IPS DF 6.9 (cell line): ENCODE measurements around the gene NOM1.
"Not testable (repeated sequence)": the region's sequence is repeated elsewhere in the genome, so short reads cannot be mapped to it uniquely, and the experiment has no call there.

ENCODE experiments used
- DNase-seq: peaks from one replicate; pipeline ENCODE4 v3.0.0-alpha.2; 2013; ENCODE audit warnings: low read depth, low spot score
- H3K27ac ChIP-seq: one replicate; pipeline ENCODE4 v1.5.1; 2013; ENCODE audit warnings: low read length, control low read depth
- H3K27me3 ChIP-seq: 2 replicates; pipeline ENCODE4 v1.6.1; 2013; ENCODE audit warnings: mild to moderate bottlenecking, low read length; ENCODE audit not compliant: control insufficient read depth, insufficient read depth
- H3K36me3 ChIP-seq: 2 replicates; pipeline ENCODE4 v1.6.1; 2013; ENCODE audit warnings: low read length; ENCODE audit not compliant: control insufficient read depth, insufficient read depth
- H3K4me1 ChIP-seq: 2 replicates; pipeline ENCODE4 v1.6.1; 2013; ENCODE audit warnings: low read length; ENCODE audit not compliant: control insufficient read depth, insufficient read depth
- H3K4me3 ChIP-seq: 2 replicates; pipeline ENCODE4 v1.5.1; 2013; ENCODE audit warnings: mild to moderate bottlenecking, low read length
- H3K9me3 ChIP-seq: 2 replicates; pipeline ENCODE4 v1.6.1; 2013; ENCODE audit warnings: low read length, inconsistent platforms; ENCODE audit not compliant: control insufficient read depth, insufficient read depth
- WGBS: extraction: QIAGEN DNeasy Blood & Tissue Kit; methylation state at CpG from one replicate; pipeline ENCODE4 v1.1.7; 2013; ENCODE audit warnings: mixed read lengths, missing lambda C conversion rate; ENCODE audit not compliant: insufficient read length, insufficient coverage; 5-methylcytosine and 5-hydroxymethylcytosine counted together

NOM1 gene

GRCh38 chr7:156920487-156921373, 28.8 kb upstream of the NOM1 start:
- not testable (repeated sequence) for H3K36me3 ChIP-seq, DNase-seq, H3K27ac ChIP-seq, H3K4me3 ChIP-seq, H3K9me3 ChIP-seq, H3K4me1 ChIP-seq, H3K27me3 ChIP-seq
- no CpG with 5 or more reads among the region's 24 CpGs for WGBS

GRCh38 chr7:156922304-156922703, 27.2 kb upstream of the NOM1 start:
- not testable (repeated sequence) for H3K27me3 ChIP-seq, DNase-seq, H3K4me3 ChIP-seq, H3K9me3 ChIP-seq, H3K4me1 ChIP-seq, H3K27ac ChIP-seq, H3K36me3 ChIP-seq
- no CpG with 5 or more reads among the region's 6 CpGs for WGBS

- no CpG with 5 or more reads among the region's 12 CpGs for WGBS
These were observed 23.7 kb upstream of the NOM1 start for GRCh38 chr7:156925821-156926220.

GRCh38 chr7:156927571-156928405, 21.7 kb upstream of the NOM1 start:
- Histone ChIP-seq H3K27ac (no peak overlapping the region), H3K9me3 (no peaks in the 10 kb centered on the region)
- no CpG with 5 or more reads among the region's 17 CpGs for WGBS

More at GRCh38 chr7:156925821-156926220, 23.7 kb upstream of the NOM1 start:
- H3K36me3 ChIP-seq, H3K4me3 ChIP-seq, H3K27ac ChIP-seq, H3K4me1 ChIP-seq, DNase-seq, H3K27me3 ChIP-seq, H3K9me3 ChIP-seq: not testable (repeated sequence)

GRCh38 chr7:156928406-156928747, 21.1 kb upstream of the NOM1 start:
- WGBS: no CpG with 5 or more reads among the region's 5 CpGs
- no peaks in the 10 kb centered on the region for H3K36me3 ChIP-seq

More at GRCh38 chr7:156927571-156928405, 21.7 kb upstream of the NOM1 start:
- no peak overlapping the region for H3K4me3 ChIP-seq
- no peaks in the 10 kb centered on the region for H3K4me1 ChIP-seq
- no peak for DNase-seq
- H3K36me3 ChIP-seq: no peaks in the 10 kb centered on the region
- no peaks in the 10 kb centered on the region for H3K27me3 ChIP-seq

GRCh38 chr7:156929789-156930539, 19.5 kb upstream of the NOM1 start:
- WGBS: no CpG with 5 or more reads among the region's 16 CpGs
- H3K9me3 ChIP-seq: no peaks in the 10 kb centered on the region
- H3K36me3 ChIP-seq: no peaks in the 10 kb centered on the region
- H3K27ac ChIP-seq: no peak overlapping the region
- no peak for DNase-seq
- no peaks in the 10 kb centered on the region for H3K27me3 ChIP-seq
- no peak overlapping the region for H3K4me3 ChIP-seq
- H3K4me1 ChIP-seq: no peaks in the 10 kb centered on the region

More at GRCh38 chr7:156928406-156928747, 21.1 kb upstream of the NOM1 start:
- Histone ChIP-seq H3K27me3 (no peaks in the 10 kb centered on the region), H3K27ac (no peak overlapping the region), H3K9me3 (no peaks in the 10 kb centered on the region), H3K4me1 (no peaks in the 10 kb centered on the region), H3K4me3 (no peak overlapping the region)
- DNase-seq: no peak

- Histone ChIP-seq H3K27me3 (no peaks in the 10 kb centered on the region), H3K36me3 (no peaks in the 10 kb centered on the region), H3K9me3 (no peaks in the 10 kb centered on the region), H3K4me1 (no peaks in the 10 kb centered on the region), H3K27ac (no peak overlapping the region), H3K4me3 (no peak overlapping the region)
- DNase-seq: no peak
- no CpG with 5 or more reads among the region's 7 CpGs for WGBS
These were observed 17.5 kb upstream of the NOM1 start for GRCh38 chr7:156932006-156932405.

- no peaks in the 10 kb centered on the region for H3K9me3 ChIP-seq
- DNase-seq: no peak
- H3K4me3 ChIP-seq: no peak overlapping the region
- H3K36me3 ChIP-seq: no peaks in the 10 kb centered on the region
- H3K4me1 ChIP-seq: no peaks in the 10 kb centered on the region
- H3K27ac ChIP-seq: no peak overlapping the region
- no peaks in the 10 kb centered on the region for H3K27me3 ChIP-seq
- WGBS: no CpG with 5 or more reads among the region's 7 CpGs
These were observed 14.3 kb upstream of the NOM1 start for GRCh38 chr7:156935250-156935649.

- H3K4me3 ChIP-seq, H3K27ac ChIP-seq, H3K9me3 ChIP-seq, H3K27me3 ChIP-seq, H3K36me3 ChIP-seq, H3K4me1 ChIP-seq, DNase-seq: not testable (repeated sequence)
- WGBS: no CpG with 5 or more reads among the region's 3 CpGs
These were observed 12.7 kb upstream of the NOM1 start for GRCh38 chr7:156936766-156937165.

- DNase-seq: no peak
- H3K4me1 ChIP-seq: peaks cover 5% of the 10 kb centered on the region
- WGBS: no CpG with 5 or more reads among the region's 57 CpGs
- no peak overlapping the region for H3K27ac ChIP-seq
- H3K9me3 ChIP-seq: no peaks in the 10 kb centered on the region
- peaks cover 3% of the 10 kb centered on the region; the same call in 1 of the 2 replicates for H3K36me3 ChIP-seq
- no peaks in the 10 kb centered on the region for H3K27me3 ChIP-seq
- no peak overlapping the region for H3K4me3 ChIP-seq
These were observed 8.9 kb upstream of the NOM1 start for GRCh38 chr7:156940421-156941122.
